HT1080 (cell line): Measurements from ENCODE around the gene PAQR7. TPM values are rescaled to one million over a fixed set of nuclear protein-coding genes. Genes with fewer than 3 reads are reported as not detected.
"Not testable (repeated sequence)": the region's sequence is repeated elsewhere in the genome, so short reads cannot be mapped to it uniquely, and the experiment has no call there.

Experiments used
- DNase-seq: peaks from one replicate; pipeline ENCODE4 v3.0.0-alpha.2; 2015; ENCODE audit warnings: low read depth
- total RNA-seq: library from RNA; depleted of rRNA; stranded (reverse); fragments of >200 nt; shearing (Covaris generic); gene quantifications from 2 replicates; pipeline ENCODE4 v1.2.3, GENCODE V29; 2014

PAQR7 gene
- total RNA-seq, 1 experiment from 2014 or later = 10.0 TPM

GRCh38 chr1:25848531-25848930 lies 27.0 kb downstream of the PAQR7 start:
- peak; percentile 57 for DNase-seq

GRCh38 chr1:25847929-25848328 lies 27.6 kb downstream of the PAQR7 start:
- DNase-seq = no peak

DNA sequence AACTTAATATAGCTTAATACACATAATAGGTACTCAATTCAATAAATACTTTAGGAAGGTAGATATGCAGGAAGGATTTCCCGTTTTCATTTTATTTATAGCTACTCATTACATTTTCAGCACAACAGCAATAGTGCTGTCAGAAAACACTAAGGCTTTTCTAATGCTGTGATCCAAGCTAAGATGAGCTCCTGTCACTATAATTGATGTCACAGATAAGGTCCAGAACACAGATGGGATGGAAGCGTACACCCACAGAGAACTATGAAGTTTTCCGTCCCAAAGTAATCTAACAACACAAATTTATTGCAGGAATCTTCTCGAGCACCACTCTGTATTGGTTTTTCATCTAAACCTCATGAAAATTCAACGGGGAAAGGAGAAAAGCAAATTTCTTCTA lies 29.8 kb downstream of the PAQR7 start:
- DNase-seq = no peak

DNA sequence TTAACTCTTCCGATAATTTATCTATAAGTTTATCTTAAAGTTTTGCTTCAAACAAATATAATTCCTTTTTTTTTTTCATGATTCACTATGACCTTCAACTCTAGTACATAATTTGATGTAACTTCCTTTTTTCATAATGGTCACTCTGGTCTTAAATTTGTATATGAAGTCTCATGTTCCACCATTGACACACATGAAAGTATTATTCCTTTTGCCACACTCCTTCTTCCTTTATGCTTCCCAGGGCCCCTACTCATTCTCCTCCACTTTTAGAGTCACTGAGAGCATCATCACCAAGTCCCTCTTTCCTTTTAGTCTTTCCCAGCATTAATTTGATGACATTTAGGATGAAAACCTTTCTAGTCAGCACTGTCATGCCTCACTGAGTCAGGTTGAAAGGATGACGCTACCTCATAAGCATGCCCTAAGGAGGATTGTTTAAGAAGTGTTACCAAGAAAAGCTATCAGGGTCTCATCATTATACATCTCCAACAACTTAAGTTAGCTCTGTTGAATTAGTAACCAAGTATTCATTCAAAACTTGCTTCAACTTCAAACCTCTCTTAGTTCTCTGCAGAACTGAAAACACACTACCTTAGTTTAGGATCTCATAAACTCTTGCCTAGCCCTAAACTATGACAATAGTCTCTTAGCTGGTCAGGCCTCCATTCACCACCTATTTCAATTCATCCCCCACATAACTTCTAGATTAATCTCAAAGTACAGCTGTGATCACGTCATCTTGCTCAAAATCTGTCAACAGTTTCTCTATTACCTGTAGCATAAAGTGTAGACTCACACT lies 30.8 kb downstream of the PAQR7 start:
- DNase-seq = no peak

GRCh38 chr1:25843483-25843882 lies 32.0 kb downstream of the PAQR7 start:
- DNase-seq = no peak

DNA sequence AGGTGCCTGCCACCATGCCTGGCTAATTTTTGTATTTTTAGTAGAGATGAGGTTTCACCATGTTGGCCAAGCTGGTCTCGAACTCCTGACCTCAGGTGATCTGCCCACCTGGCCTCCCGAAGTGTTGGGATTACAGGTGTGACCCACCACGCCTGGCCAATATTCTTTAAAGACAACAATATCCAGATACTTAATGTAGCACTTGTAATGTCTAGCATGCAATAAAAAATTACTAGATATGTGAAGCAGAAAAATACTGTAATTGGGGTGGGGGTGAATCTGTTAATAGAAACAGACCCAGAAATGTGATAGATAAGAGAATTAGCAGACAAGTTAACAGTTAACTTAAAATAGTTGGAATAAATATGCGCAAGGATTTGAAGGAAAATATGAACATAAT lies 35.7 kb downstream of the PAQR7 start:
- DNase-seq = not testable (repeated sequence)

DNA sequence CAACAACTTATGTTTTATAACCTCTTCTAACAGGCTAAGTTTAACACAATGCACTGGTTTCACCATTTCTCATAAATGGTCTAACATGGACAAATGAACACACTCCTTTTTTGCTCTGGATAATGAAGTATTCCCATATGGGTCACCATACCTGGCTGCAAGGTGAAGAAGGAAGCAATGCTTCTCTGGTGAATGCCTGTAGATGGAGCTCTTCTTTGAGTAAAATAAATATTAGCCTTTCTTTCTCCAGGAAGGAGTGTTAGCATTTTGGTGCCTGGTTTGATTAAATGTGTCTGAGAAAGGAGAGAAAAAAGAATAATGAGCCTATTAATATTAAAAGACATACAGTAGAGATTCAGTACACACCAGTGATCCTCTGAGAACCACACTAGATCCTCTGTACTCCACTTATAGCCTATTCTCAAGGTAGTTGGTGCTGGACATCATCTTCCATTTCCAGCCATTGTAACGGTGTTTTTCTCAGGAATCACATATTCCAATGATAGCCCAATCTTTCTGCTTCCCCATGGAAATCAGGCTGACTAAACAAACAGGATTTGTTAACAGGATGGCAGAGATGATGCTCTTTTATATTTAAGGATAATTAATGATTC lies 38.1 kb downstream of the PAQR7 start:
- DNase-seq = no peak

DNA sequence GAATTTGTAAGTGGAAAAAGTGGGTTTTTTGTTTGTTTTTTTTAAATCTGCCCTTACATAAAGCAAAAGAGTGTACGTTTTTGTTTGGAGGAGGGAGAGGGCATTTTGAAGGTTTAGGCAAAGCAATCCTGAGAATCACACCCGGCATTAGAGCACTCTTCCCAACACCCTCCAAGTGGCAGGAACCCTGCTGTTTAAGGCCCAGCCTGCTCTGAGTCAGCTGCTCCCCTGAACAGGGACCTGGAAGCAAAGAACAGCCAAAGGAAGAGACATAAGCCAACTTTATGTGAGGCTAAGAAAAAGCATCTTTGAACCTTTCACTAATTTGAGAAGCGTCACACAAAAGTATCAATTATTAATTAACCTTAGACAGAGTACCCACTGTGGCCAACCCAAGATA lies 38.8 kb downstream of the PAQR7 start:
- DNase-seq = no peak

- no peak for DNase-seq
Measured at GRCh38 chr1:25834894-25835293, 40.6 kb downstream of the PAQR7 start.

DNA sequence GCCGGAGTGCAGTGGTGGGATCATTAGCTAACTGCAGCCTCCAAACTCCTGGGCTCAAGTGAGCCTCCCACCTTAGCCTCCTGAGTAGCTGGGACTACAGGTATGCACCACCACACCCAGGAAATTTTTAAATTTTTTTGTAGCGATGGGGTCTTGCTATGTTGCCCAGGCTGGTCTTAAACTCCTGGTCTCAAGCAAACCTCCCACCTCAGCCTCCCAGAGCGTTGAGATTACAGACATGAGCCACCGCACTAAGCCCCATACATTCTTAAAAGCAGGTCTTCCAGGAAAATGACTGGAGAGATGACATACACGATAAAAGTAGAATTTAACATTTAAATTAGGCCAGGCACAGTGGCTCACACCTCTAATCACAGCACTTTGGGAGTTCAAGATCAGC lies 42.4 kb downstream of the PAQR7 start:
- no peak for DNase-seq

GRCh38 chr1:25832336-25833037 lies 43.0 kb downstream of the PAQR7 start:
- DNase-seq = no peak

- no peak for DNase-seq
Measured at GRCh38 chr1:25831569-25832196, 43.8 kb downstream of the PAQR7 start.

DNA sequence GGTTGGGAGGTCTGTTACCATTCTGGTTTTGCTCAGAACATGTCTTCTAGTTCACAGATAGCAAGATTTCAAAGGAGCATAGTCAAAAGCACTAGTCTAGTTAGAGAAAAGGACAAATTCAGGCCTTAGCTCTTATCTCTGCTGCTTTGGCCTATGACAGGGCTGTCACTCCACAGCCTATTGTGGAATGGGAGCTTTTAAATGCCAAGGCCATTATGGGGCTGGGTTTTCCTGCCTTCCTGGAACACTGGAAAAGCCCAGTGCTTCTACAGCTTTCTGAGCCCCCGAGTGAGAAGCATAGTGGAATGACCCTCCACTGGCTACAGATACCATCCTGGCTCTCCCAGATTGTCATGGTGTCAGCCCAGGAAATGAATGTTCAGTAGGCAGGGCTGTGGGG lies 46.5 kb downstream of the PAQR7 start:
- no peak for DNase-seq

- no peak for DNase-seq
Measured at GRCh38 chr1:25828491-25828890, 47.0 kb downstream of the PAQR7 start.

GRCh38 chr1:25826571-25826970 lies 48.9 kb downstream of the PAQR7 start:
- DNase-seq = no peak

GRCh38 chr1:25825605-25826004 lies 49.9 kb downstream of the PAQR7 start:
- no peak for DNase-seq

- no peak for DNase-seq
Measured at GRCh38 chr1:25821630-25822091, 53.8 kb downstream of the PAQR7 start.

GRCh38 chr1:25821112-25821476 lies 54.4 kb downstream of the PAQR7 start:
- DNase-seq = no peak

- DNase-seq = peak; percentile 42
Measured at GRCh38 chr1:25820247-25821111, 55.0 kb downstream of the PAQR7 start.

- peak; percentile 75 for DNase-seq
Measured at GRCh38 chr1:25819491-25820246, 55.8 kb downstream of the PAQR7 start, which contains the start of gene MTFR1L. Gene MTFR1L (plus strand): TSS chr1:25819954. CDS start chr1:25823105, 3,151 bp downstream.
